Parathyroid adenoma (tissue), 2 donors: Measurements from ENCODE around the gene IFI35.
"Not testable (repeated sequence)": the region's sequence is repeated elsewhere in the genome, so short reads cannot be mapped to it uniquely, and the experiment has no call there.

ENCODE experiments used
- H2AFZ ChIP-seq: fragments of 300-600 bp; sonication (generic); one replicate; pipeline ENCODE4 v1.7.0; 2017; ENCODE audit warnings: antibody characterized with exemption, mild to moderate bottlenecking
- H3K27ac ChIP-seq: fragments of 300-600 bp; sonication (generic); one replicate; pipeline ENCODE4 v1.7.0; 2017
- H3K27me3 ChIP-seq: fragments of 300-600 bp; sonication (generic); one replicate; pipeline ENCODE4 v1.7.0; 2017; ENCODE audit warnings: low read length; ENCODE audit not compliant: control insufficient read depth, insufficient read depth
- H3K36me3 ChIP-seq: fragments of 300-600 bp; sonication (generic); one replicate; pipeline ENCODE4 v1.7.0; 2017; ENCODE audit warnings: low read length; ENCODE audit not compliant: control insufficient read depth, insufficient read depth
- H3K4me1 ChIP-seq: fragments of 300-600 bp; sonication (generic); one replicate; pipeline ENCODE4 v1.7.0; 2017; ENCODE audit warnings: control low read depth
- H3K4me2 ChIP-seq: fragments of 300-600 bp; sonication (generic); one replicate; pipeline ENCODE4 v1.7.0; 2017; ENCODE audit warnings: low read length
- H3K4me3 ChIP-seq: fragments of 300-600 bp; sonication (generic); one replicate; pipeline ENCODE4 v1.7.0; 2017; ENCODE audit warnings: low read depth, low read length
- H3K79me2 ChIP-seq: fragments of 300-600 bp; sonication (generic); one replicate; pipeline ENCODE4 v1.7.0; 2017; ENCODE audit warnings: control low read depth
- H3K9ac ChIP-seq: fragments of 300-600 bp; sonication (generic); one replicate; pipeline ENCODE4 v1.7.0; 2017; ENCODE audit warnings: mild to moderate bottlenecking
- H3K9me3 ChIP-seq: fragments of 300-600 bp; sonication (generic); one replicate; pipeline ENCODE4 v1.7.0; 2017; ENCODE audit warnings: low read length; ENCODE audit not compliant: control insufficient read depth
- CTCF ChIP-seq: fragments of 300-600 bp; sonication (generic); IDR thresholded peaks from one replicate; pipeline ENCODE4 v1.7.0; 2017; ENCODE audit warnings: antibody characterized with exemption, mild to moderate bottlenecking
- donor health status: primary hyperparathyroidism.

IFI35 gene

GRCh38 chr17:42971589-42971988, 35.0 kb upstream of the IFI35 start:
- Histone ChIP-seq H3K4me2 (no peak overlapping the region), H3K79me2 (no peaks in the 10 kb centered on the region), H3K36me3 (no peaks in the 10 kb centered on the region), H3K27ac (no peak overlapping the region), H3K27me3 (no peaks in the 10 kb centered on the region), H3K4me3 (no peak overlapping the region), H2AFZ (no peak overlapping the region), H3K4me1 (no peaks in the 10 kb centered on the region), H3K9me3 (no peaks in the 10 kb centered on the region), H3K9ac (no peak overlapping the region)
- TF ChIP-seq CTCF = no peak

- not testable (repeated sequence) for H3K4me3 ChIP-seq, H3K27ac ChIP-seq, H3K79me2 ChIP-seq, H3K27me3 ChIP-seq, H3K9me3 ChIP-seq, H2AFZ ChIP-seq, H3K4me2 ChIP-seq, H3K4me1 ChIP-seq, H3K9ac ChIP-seq, H3K36me3 ChIP-seq
Observed at GRCh38 chr17:42973323-42973722, 33.3 kb upstream of the IFI35 start.

- H2AFZ ChIP-seq = no peak overlapping the region
- no peak overlapping the region for H3K9ac ChIP-seq
- no peak for TF ChIP-seq CTCF
- no peak overlapping the region for H3K4me3 ChIP-seq
- H3K4me1 ChIP-seq = no peaks in the 10 kb centered on the region
- no peaks in the 10 kb centered on the region for H3K9me3 ChIP-seq
- no peak overlapping the region for H3K4me2 ChIP-seq
- no peaks in the 10 kb centered on the region for H3K27me3 ChIP-seq
- H3K36me3 ChIP-seq = no peaks in the 10 kb centered on the region
- H3K27ac ChIP-seq = no peak overlapping the region
- H3K79me2 ChIP-seq = no peaks in the 10 kb centered on the region
Observed at GRCh38 chr17:42975265-42975664, 31.3 kb upstream of the IFI35 start.

- not testable (repeated sequence) for H3K4me3 ChIP-seq, H3K9me3 ChIP-seq, H3K36me3 ChIP-seq, H3K4me2 ChIP-seq, H3K27me3 ChIP-seq, H2AFZ ChIP-seq, H3K27ac ChIP-seq, H3K9ac ChIP-seq, H3K4me1 ChIP-seq, H3K79me2 ChIP-seq
Observed at GRCh38 chr17:42975701-42976100, 30.9 kb upstream of the IFI35 start.

- TF ChIP-seq CTCF = no peak
- no peaks in the 10 kb centered on the region for H3K9me3 ChIP-seq
- H3K79me2 ChIP-seq = peaks cover 28% of the 10 kb centered on the region
- peak within 1 kb of the TSS; percentile 64 for H3K9ac ChIP-seq
- H3K27ac ChIP-seq = peak within 1 kb of the TSS; percentile 85
- peak within 1 kb of the TSS; percentile 93 for H3K4me3 ChIP-seq
- H3K27me3 ChIP-seq = no peaks in the 10 kb centered on the region
- peak within 1 kb of the TSS; percentile 93 for H2AFZ ChIP-seq
- H3K4me2 ChIP-seq = peak within 1 kb of the TSS; percentile 99
- H3K36me3 ChIP-seq = no peaks in the 10 kb centered on the region
- peaks cover 3% of the 10 kb centered on the region for H3K4me1 ChIP-seq
Observed at GRCh38 chr17:42979511-42980273, 26.9 kb upstream of the IFI35 start, which contains the start of gene PTGES3L. Gene PTGES3L (minus strand): TSS chr17:42980080. CDS start chr17:42980053, 27 bp downstream.
